ENCODE measurements around the gene TENM3.
"Not testable (repeated sequence)": the region's sequence is repeated elsewhere in the genome, so short reads cannot be mapped to it uniquely, and the experiment has no call there.

DNA sequence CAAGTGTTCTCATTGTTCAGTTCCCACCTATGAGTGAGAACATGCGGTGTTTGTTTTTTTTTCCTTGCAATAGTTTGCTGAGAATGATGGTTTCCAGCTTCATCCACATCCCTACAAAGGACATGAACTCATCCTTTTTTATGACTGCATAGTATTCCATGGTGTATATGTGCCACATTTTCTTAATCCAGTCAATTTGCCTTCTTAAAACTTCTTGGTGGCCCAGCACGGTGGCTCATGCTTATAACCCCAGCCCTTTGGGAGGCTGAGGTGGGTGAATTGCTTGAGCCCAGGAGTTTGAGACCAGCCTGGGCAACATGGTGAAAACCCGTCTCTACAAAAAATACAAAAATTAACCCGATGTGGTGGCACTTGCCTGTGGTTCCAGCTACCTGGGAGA is 942 bp upstream of the TENM3 start:
- TF ChIP-seq, protein P1, sequence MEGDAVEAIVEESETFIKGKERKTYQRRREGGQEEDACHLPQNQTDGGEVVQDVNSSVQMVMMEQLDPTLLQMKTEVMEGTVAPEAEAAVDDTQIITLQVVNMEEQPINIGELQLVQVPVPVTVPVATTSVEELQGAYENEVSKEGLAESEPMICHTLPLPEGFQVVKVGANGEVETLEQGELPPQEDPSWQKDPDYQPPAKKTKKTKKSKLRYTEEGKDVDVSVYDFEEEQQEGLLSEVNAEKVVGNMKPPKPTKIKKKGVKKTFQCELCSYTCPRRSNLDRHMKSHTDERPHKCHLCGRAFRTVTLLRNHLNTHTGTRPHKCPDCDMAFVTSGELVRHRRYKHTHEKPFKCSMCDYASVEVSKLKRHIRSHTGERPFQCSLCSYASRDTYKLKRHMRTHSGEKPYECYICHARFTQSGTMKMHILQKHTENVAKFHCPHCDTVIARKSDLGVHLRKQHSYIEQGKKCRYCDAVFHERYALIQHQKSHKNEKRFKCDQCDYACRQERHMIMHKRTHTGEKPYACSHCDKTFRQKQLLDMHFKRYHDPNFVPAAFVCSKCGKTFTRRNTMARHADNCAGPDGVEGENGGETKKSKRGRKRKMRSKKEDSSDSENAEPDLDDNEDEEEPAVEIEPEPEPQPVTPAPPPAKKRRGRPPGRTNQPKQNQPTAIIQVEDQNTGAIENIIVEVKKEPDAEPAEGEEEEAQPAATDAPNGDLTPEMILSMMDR (IDR thresholded peaks at IDR 0.05; ENCODE audit: low read depth, low read length, poor library complexity, severe bottlenecking): not testable (repeated sequence)
- not testable (repeated sequence) for TF ChIP-seq EZH2phosphoT487 (IDR thresholded peaks at IDR 0.05; ENCODE audit: borderline replicate concordance, low read length)
